Naive B cell (primary cell): ENCODE measurements around the gene ASCC1. TPM values are rescaled to one million over a fixed set of nuclear protein-coding genes. Genes with fewer than 3 reads are reported as not detected.
A peak's percentile ranks its signal among the peaks of the same experiment; 100 is the strongest.
"Not testable (repeated sequence)": the region's sequence is repeated elsewhere in the genome, so short reads cannot be mapped to it uniquely, and the experiment has no call there.

ENCODE experiments used
- ATAC-seq, 2 donors: fragments of 150-1000 bp; cut with Tn5 transposase; 2 replicates each; pipeline ENCODE4 v1.10.0; 2021; ENCODE audit warnings: low read depth in 2 of 2, mild to moderate bottlenecking in 2 of 2, moderate library complexity in 2 of 2
- DNase-seq: peaks from one replicate; pipeline ENCODE4 v3.0.0; 2022
- H3K27ac Mint-ChIP-seq, 6 donors: one replicate each; pipeline ENCODE4 v1.8.0; 2020 to 2022; ENCODE audit warnings: mild to moderate bottlenecking in 6 of 6, mixed read lengths in 6 of 6, moderate library complexity in 5 of 6, inconsistent platforms in 2 of 6
- H3K27me3 Mint-ChIP-seq, 3 donors: one replicate each; pipeline ENCODE4 v1.8.0; 2021 to 2022; ENCODE audit warnings: mixed read lengths in 3 of 3, mild to moderate bottlenecking in 1 of 3
- H3K36me3 Mint-ChIP-seq, 2 donors: one replicate each; pipeline ENCODE4 v1.8.0; 2020 to 2022; ENCODE audit warnings: mixed read lengths in 2 of 2, inconsistent platforms in 1 of 2, mild to moderate bottlenecking in 1 of 2
- H3K4me1 Mint-ChIP-seq, 3 donors: one replicate each; pipeline ENCODE4 v1.8.0; 2020 to 2022; ENCODE audit warnings: mixed read lengths in 3 of 3, inconsistent platforms in 1 of 3, mild to moderate bottlenecking in 1 of 3, moderate library complexity in 1 of 3
- H3K4me3 Mint-ChIP-seq, 8 donors: one replicate each; pipeline ENCODE4 v1.8.0; 2020 to 2022; ENCODE audit warnings: mild to moderate bottlenecking in 8 of 8, mixed read lengths in 8 of 8, moderate library complexity in 8 of 8, inconsistent platforms in 2 of 8
- H3K9me3 Mint-ChIP-seq, 7 donors: one replicate each; pipeline ENCODE4 v1.8.0; 2020 to 2022; ENCODE audit warnings: mixed read lengths in 7 of 7, mild to moderate bottlenecking in 5 of 7, inconsistent platforms in 2 of 7, moderate library complexity in 1 of 7
- polyA plus RNA-seq, 6 donors: library from polyadenylated mRNA; unstranded; fragments of 300-500 nt; fragmentation: Illumina TruSeq; gene quantifications; one replicate each; pipeline ENCODE4 v1.2.3, GENCODE V29; 2021; ENCODE audit warnings: low read depth in 6 of 6

The ASCC1 gene
- polyA plus RNA-seq, 6 donors from 2014 or later = 43.8 to 69.0 (median 48.4) TPM

DNA sequence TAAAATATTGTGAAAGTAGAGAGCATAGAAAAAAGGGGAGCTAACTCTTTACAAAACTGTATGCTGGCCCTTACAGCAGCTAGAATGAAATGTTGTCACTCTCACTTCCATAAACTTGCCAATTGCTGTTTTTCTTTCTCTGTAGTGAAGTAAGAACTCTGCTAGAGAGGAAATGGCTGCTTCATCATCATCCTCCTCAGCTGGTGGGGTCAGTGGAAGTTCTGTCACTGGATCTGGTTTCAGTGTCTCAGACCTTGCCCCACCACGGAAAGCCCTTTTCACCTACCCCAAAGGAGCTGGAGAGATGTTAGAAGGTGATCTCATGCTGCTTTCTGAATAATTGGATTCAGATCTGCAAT is 7.6 kb upstream of the ASCC1 start:
- Mint-ChIP-seq H3K36me3 (peaks cover 0 to 4% of the 10 kb centered on the region in 2 donors), H3K4me3 (peak overlapping the region; percentile 31 to 67 (median 50)), H3K27me3 (no peaks in the 10 kb centered on the region), H3K9me3 (no peaks in the 10 kb centered on the region), H3K4me1 (peaks cover 41 to 70% (median 47%) of the 10 kb centered on the region in 3 donors), H3K27ac (peak overlapping the region; percentile 82 to 95 (median 92))
- peak; percentile 74 to 75 for ATAC-seq
- DNase-seq = peak; percentile 19

DNA sequence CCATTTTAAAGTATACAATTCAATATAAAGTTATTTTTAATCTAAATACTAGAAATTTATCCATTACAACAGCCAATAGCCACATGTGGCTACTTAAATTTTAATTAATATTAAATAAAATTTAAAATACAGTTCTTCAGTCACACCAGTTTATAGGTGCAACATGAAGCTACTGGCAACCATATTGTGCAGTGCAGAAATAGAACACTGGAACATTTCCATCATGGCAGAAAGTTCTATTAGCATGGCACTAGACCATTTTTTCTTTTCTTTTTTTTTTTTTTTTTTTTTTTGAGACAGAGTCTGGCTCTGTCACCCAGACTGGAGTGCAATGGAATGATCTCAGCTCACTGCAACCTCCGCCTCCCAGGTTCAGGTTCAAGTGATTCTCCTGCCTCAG is 5.2 kb upstream of the ASCC1 start:
- H3K27ac Mint-ChIP-seq = no peak overlapping the region
- no peaks in the 10 kb centered on the region for H3K27me3 Mint-ChIP-seq
- H3K9me3 Mint-ChIP-seq = no peaks in the 10 kb centered on the region
- DNase-seq = no peak
- peaks cover 34 to 71% (median 44%) of the 10 kb centered on the region in 3 donors for H3K4me1 Mint-ChIP-seq
- H3K4me3 Mint-ChIP-seq = no peak overlapping the region
- no peaks in the 10 kb centered on the region for H3K36me3 Mint-ChIP-seq
- no peak for ATAC-seq

GRCh38 chr10:72220637-72221036 is 4.6 kb upstream of the ASCC1 start:
- DNase-seq = no peak
- Mint-ChIP-seq H3K4me1 (peaks cover 34 to 73% (median 46%) of the 10 kb centered on the region in 3 donors), H3K27ac (peak overlapping the region in 1 of 6 donors; percentile 69), H3K36me3 (no peaks in the 10 kb centered on the region), H3K27me3 (no peaks in the 10 kb centered on the region), H3K4me3 (peak overlapping the region in 4 of 8 donors; percentile 25 to 69 (median 52)), H3K9me3 (no peaks in the 10 kb centered on the region)
- no peak for ATAC-seq

- H3K4me3 Mint-ChIP-seq = peak overlapping the region; percentile 79 to 100 (median 88)
- no peaks in the 10 kb centered on the region for H3K9me3 Mint-ChIP-seq
- peaks cover 31 to 80% (median 53%) of the 10 kb centered on the region in 3 donors for H3K4me1 Mint-ChIP-seq
- DNase-seq (no peak), ATAC-seq (no peak)
- H3K27ac Mint-ChIP-seq = peak overlapping the region; percentile 92 to 97 (median 96)
- H3K36me3 Mint-ChIP-seq = no peaks in the 10 kb centered on the region
- no peaks in the 10 kb centered on the region for H3K27me3 Mint-ChIP-seq
Measured at GRCh38 chr10:72219235-72219814, 3.2 kb upstream of the ASCC1 start.

GRCh38 chr10:72218726-72219125 is 2.6 kb upstream of the ASCC1 start:
- peak overlapping the region; percentile 79 to 100 (median 88) for H3K4me3 Mint-ChIP-seq

GRCh38 chr10:72218325-72218724 is 2.2 kb upstream of the ASCC1 start:
- DNase-seq = peak; percentile 73
- H3K27ac Mint-ChIP-seq = peak overlapping the region; percentile 92 to 97 (median 96)
- no peaks in the 10 kb centered on the region for H3K27me3 Mint-ChIP-seq
- peaks cover 22 to 71% (median 49%) of the 10 kb centered on the region in 3 donors for H3K4me1 Mint-ChIP-seq
- no peaks in the 10 kb centered on the region for H3K36me3 Mint-ChIP-seq
- ATAC-seq = peak; percentile 56 to 57
- peak overlapping the region; percentile 79 to 100 (median 88) for H3K4me3 Mint-ChIP-seq
- no peaks in the 10 kb centered on the region for H3K9me3 Mint-ChIP-seq

More at GRCh38 chr10:72218726-72219125, 2.6 kb upstream of the ASCC1 start:
- ATAC-seq = no peak
- Mint-ChIP-seq H3K4me1 (peaks cover 26 to 75% (median 49%) of the 10 kb centered on the region in 3 donors), H3K27me3 (no peaks in the 10 kb centered on the region), H3K36me3 (no peaks in the 10 kb centered on the region), H3K9me3 (no peaks in the 10 kb centered on the region), H3K27ac (peak overlapping the region; percentile 92 to 97 (median 96))
- DNase-seq = no peak

- not testable (repeated sequence) for H3K36me3 Mint-ChIP-seq, H3K27me3 Mint-ChIP-seq
- H3K27ac Mint-ChIP-seq = peak overlapping the region in 1 of 6 donors; percentile 51
Measured at GRCh38 chr10:72211832-72212231, 4.2 kb downstream of the ASCC1 start.

GRCh38 chr10:72211381-72211780 is 4.7 kb downstream of the ASCC1 start:
- H3K36me3 Mint-ChIP-seq, H3K9me3 Mint-ChIP-seq, ATAC-seq, DNase-seq, H3K27me3 Mint-ChIP-seq: not testable (repeated sequence)
- H3K4me3 Mint-ChIP-seq = peak overlapping the region in 1 of 8 donors; percentile 18
- peak overlapping the region in 1 of 6 donors; percentile 51 for H3K27ac Mint-ChIP-seq
- peaks cover 0 to 31% (median 19%) of the 10 kb centered on the region in 3 donors for H3K4me1 Mint-ChIP-seq

More at GRCh38 chr10:72211832-72212231, 4.2 kb downstream of the ASCC1 start:
- DNase-seq, H3K9me3 Mint-ChIP-seq, ATAC-seq, H3K4me3 Mint-ChIP-seq: not testable (repeated sequence)
- peaks cover 0 to 33% (median 23%) of the 10 kb centered on the region in 3 donors for H3K4me1 Mint-ChIP-seq

DNA sequence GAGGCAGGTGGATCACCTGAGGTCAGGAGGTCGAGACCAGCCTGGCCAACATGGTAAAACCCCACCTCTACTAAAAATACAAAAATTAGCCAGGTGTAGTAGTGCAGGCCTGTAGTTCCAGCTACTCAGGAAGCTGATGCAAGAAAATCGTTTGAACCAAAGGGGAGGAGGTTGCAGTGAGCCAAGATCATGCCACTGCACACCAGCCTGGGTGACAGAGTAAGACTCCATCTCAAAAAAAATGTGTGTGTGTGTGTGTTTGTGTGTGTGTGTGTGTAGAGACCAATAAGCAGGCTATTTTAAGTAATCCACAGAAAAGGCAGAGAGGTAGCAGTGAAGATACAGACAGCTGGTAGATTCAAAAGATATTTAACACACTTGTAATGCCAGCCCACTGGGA is 7.5 kb downstream of the ASCC1 start:
- not testable (repeated sequence) for ATAC-seq, H3K9me3 Mint-ChIP-seq, H3K36me3 Mint-ChIP-seq, H3K27me3 Mint-ChIP-seq, DNase-seq, H3K4me3 Mint-ChIP-seq
- Mint-ChIP-seq H3K4me1 (peaks cover 0 to 12% (median 2%) of the 10 kb centered on the region in 3 donors), H3K27ac (peak overlapping the region in 2 of 6 donors; percentile 14 to 92)

- no peaks in the 10 kb centered on the region for H3K9me3 Mint-ChIP-seq
- peaks cover 0 to 5% (median 2%) of the 10 kb centered on the region in 3 donors for H3K4me1 Mint-ChIP-seq
- ATAC-seq (no peak), DNase-seq (no peak)
- no peaks in the 10 kb centered on the region for H3K27me3 Mint-ChIP-seq
- peak overlapping the region in 2 of 6 donors; percentile 73 to 82 for H3K27ac Mint-ChIP-seq
- H3K36me3 Mint-ChIP-seq = peaks cover 0 to 10% of the 10 kb centered on the region in 2 donors
- no peak overlapping the region for H3K4me3 Mint-ChIP-seq
Measured at GRCh38 chr10:72206511-72207229, 9.4 kb downstream of the ASCC1 start.

DNA sequence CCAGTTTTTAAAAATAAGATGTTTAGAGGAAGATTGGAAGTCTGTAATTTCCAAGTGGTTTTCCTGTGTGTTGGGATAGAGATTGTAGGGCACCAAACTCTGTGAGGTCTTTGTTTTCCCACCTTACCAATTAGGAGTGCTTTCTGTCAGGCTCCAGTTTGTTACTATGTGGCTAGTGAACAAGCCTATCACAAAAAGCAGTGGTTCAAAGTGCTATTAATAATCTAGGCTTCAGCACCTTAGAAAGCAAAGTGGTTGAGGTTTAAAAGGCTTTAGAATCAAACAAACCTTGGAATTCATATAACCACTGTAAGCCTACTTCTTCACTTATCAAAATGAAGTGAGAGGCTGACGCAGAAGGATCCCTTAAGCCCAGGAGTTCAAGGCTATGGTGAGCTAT is 11.4 kb downstream of the ASCC1 start:
- H3K9me3 Mint-ChIP-seq = no peaks in the 10 kb centered on the region
- no peaks in the 10 kb centered on the region for H3K27me3 Mint-ChIP-seq
- H3K4me3 Mint-ChIP-seq = no peak overlapping the region
- H3K36me3 Mint-ChIP-seq = peaks cover 2 to 10% of the 10 kb centered on the region in 2 donors
- H3K27ac Mint-ChIP-seq = no peak overlapping the region
- ATAC-seq (no peak), DNase-seq (no peak)
- peaks cover 0 to 6% (median 2%) of the 10 kb centered on the region in 3 donors for H3K4me1 Mint-ChIP-seq

- DNase-seq = no peak
- H3K27ac Mint-ChIP-seq = peak overlapping the region in 1 of 6 donors; percentile 17
- H3K27me3 Mint-ChIP-seq = no peaks in the 10 kb centered on the region
- H3K9me3 Mint-ChIP-seq = no peaks in the 10 kb centered on the region
- H3K4me1 Mint-ChIP-seq = peaks cover 0 to 10% (median 2%) of the 10 kb centered on the region in 3 donors
- H3K4me3 Mint-ChIP-seq = no peak overlapping the region
- ATAC-seq = no peak
- peaks cover 6 to 10% of the 10 kb centered on the region in 2 donors for H3K36me3 Mint-ChIP-seq
Measured at GRCh38 chr10:72204296-72204695, 11.8 kb downstream of the ASCC1 start.

DNA sequence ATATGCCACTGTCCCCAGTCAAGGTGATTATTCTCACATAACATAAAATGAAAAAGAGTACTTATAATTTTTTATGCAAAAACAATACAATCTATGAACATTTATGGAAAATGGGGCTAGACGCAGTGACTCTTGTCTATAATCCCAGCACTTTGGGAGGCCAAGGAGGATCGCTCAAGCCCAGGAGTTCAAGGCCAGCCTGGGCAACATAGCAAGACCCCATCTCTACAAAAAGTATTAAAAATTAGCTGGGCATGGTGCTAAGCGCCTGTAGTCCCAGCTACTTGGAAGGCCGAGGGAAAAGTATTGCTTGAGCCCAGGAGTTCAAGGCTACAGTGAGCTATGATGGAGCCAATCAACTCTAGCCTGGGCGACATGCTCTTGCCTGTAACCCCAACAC is 14.8 kb downstream of the ASCC1 start:
- Mint-ChIP-seq H3K27me3 (no peaks in the 10 kb centered on the region), H3K9me3 (no peaks in the 10 kb centered on the region), H3K36me3 (peaks cover 6 to 13% of the 10 kb centered on the region in 2 donors), H3K4me3 (no peak overlapping the region), H3K4me1 (peaks cover 0 to 5% (median 0%) of the 10 kb centered on the region in 3 donors), H3K27ac (peak overlapping the region in 1 of 6 donors; percentile 13)
- ATAC-seq (no peak), DNase-seq (no peak)

- ATAC-seq (no peak), DNase-seq (no peak)
- Mint-ChIP-seq H3K9me3 (no peaks in the 10 kb centered on the region), H3K4me1 (peaks cover 0 to 5% (median 0%) of the 10 kb centered on the region in 3 donors), H3K27me3 (no peaks in the 10 kb centered on the region), H3K27ac (peak overlapping the region in 1 of 6 donors; percentile 13), H3K4me3 (no peak overlapping the region), H3K36me3 (peaks cover 6 to 13% of the 10 kb centered on the region in 2 donors)
Measured at GRCh38 chr10:72200883-72201282, 15.2 kb downstream of the ASCC1 start.
